AG04450 (cell line): ENCODE data around the gene TRABD2A. TPM values are rescaled to one million over a fixed set of nuclear protein-coding genes. Genes with fewer than 3 reads are reported as not detected.
"Not testable (repeated sequence)": the region's sequence is repeated elsewhere in the genome, so short reads cannot be mapped to it uniquely, and the experiment has no call there.

Experiments
- CTCF ChIA-PET: fragments of 300-600, 350-600 bp; formaldehyde crosslinking; extraction: SDS; loops from one replicate; lab custom pipeline; 2022; ENCODE audit warnings: antibody characterized with exemption, inconsistent platforms; lab: Charles Lee
- POLR2A ChIA-PET: fragments of 350-600 bp; formaldehyde crosslinking; extraction: SDS; loops from one replicate; lab custom pipeline; 2021; ENCODE audit warnings: antibody characterized with exemption, inconsistent platforms; lab: Yijun Ruan, JAX
- DNase-seq: peaks from one replicate; pipeline ENCODE4 v3.0.0-alpha.2; 2011; ENCODE audit warnings: low read depth, low spot score
- H3K27ac ChIP-seq: one replicate; pipeline ENCODE4 v1.5.1; 2012; ENCODE audit warnings: low read depth, low read length, control low read depth
- H3K27me3 ChIP-seq: one replicate; pipeline ENCODE4 v1.6.0; 2012; ENCODE audit warnings: low read length; ENCODE audit not compliant: control insufficient read depth, insufficient read depth
- H3K4me3 ChIP-seq: 2 replicates; pipeline ENCODE4 v1.5.1; 2011; ENCODE audit warnings: mild to moderate bottlenecking, low read depth, low read length, control low read depth
- H3K9me3 ChIP-seq: 2 replicates; pipeline ENCODE4 v1.5.1; 2012; ENCODE audit warnings: low read length; ENCODE audit not compliant: control insufficient read depth, insufficient read depth
- polyA plus RNA-seq: library from polyadenylated mRNA; depleted of rRNA; stranded (reverse); fragments of >200 nt; gene quantifications from 2 replicates; pipeline ENCODE4 v1.2.3, GENCODE V29; 2011
- TF ChIP-seq, protein P1 (sequence below): IDR thresholded peaks from 2 replicates; pipeline ENCODE4 v1.5.1; 2011; ENCODE audit warnings: low read depth, low read length, control low read depth, inconsistent platforms

Gene TRABD2A
- polyA plus RNA-seq, 1 experiment = 30.2 TPM

DNA sequence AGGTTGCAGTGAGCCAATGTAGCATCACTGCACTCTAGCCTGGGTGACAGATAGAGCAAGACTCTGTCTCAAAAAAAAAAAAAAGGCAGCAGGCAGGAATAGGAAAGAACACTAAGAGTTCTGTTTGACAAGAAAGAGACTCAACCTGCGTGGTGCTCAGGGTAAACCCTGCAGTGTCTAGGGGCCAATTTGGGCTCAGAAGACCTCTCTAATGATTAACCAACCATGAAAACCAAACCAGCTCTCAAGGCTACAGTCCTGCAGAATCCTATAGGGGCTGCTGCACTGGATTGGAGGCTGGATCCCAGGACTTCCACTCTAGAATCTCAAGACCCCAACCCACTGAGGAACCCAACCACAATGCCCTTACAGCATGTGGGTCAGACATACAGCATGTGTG lies 2.4 kb downstream of the TRABD2A start:
- Histone ChIP-seq H3K9me3 (no peaks in the 10 kb centered on the region; the same call in 1 of the 2 replicates), H3K27me3 (no peaks in the 10 kb centered on the region), H3K27ac (no peak overlapping the region), H3K4me3 (no peak overlapping the region)
- no peak for DNase-seq
- TF ChIP-seq, protein P1, sequence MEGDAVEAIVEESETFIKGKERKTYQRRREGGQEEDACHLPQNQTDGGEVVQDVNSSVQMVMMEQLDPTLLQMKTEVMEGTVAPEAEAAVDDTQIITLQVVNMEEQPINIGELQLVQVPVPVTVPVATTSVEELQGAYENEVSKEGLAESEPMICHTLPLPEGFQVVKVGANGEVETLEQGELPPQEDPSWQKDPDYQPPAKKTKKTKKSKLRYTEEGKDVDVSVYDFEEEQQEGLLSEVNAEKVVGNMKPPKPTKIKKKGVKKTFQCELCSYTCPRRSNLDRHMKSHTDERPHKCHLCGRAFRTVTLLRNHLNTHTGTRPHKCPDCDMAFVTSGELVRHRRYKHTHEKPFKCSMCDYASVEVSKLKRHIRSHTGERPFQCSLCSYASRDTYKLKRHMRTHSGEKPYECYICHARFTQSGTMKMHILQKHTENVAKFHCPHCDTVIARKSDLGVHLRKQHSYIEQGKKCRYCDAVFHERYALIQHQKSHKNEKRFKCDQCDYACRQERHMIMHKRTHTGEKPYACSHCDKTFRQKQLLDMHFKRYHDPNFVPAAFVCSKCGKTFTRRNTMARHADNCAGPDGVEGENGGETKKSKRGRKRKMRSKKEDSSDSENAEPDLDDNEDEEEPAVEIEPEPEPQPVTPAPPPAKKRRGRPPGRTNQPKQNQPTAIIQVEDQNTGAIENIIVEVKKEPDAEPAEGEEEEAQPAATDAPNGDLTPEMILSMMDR = no peak
- ChIA-PET POLR2A (interaction anchor here (1.1 kb wide), 1 partner anchor 29 kb away, joined by 3 read pairs; no protein-coding TSS in a partner anchor), CTCF (no interaction called here)

DNA sequence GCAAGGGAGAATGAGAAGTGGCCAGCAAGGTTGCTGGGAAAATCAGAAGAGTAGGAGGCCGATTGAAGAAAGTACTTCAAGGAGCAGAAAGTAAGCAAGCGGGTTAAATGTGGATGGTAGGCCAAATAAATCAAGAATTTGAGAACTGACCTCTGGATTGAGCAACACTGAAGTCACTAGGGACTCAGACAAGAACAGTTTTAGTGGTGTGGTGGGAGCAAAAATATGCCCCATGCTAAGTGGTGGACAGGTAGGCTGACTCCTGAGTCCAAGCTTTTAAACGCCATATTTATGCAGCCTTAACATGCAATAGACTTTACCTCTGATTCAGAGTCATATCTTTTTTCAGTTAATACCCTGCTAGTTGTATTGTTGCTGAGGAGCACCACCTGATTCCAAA lies 4.5 kb downstream of the TRABD2A start:
- Histone ChIP-seq H3K9me3 (no peaks in the 10 kb centered on the region; the same call in 1 of the 2 replicates), H3K27ac (no peak overlapping the region), H3K27me3 (no peaks in the 10 kb centered on the region), H3K4me3 (no peak overlapping the region)
- ChIA-PET POLR2A (no interaction called here), CTCF (no interaction called here)
- TF ChIP-seq, protein P1 = no peak
- DNase-seq = no peak

DNA sequence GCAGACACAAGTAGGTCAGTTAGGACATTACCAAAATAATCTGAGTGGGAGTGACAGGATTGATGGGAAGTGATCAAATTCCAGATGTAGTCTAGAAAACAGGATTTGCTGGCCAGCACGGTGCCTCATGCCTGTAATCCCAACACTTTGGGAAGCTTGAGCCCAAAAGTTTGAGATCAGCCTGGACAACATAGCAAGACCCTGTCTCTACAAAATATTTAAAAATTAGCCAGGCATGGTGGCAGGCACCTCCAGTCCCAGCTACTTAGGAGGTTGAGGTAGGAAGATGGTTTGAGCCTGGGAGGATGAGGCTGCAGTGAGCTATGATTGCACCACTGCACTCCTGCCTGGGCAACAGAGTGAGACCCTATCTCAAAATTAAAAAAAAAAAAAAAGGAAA lies 5.3 kb downstream of the TRABD2A start:
- CTCF ChIA-PET, DNase-seq, H3K9me3 ChIP-seq, H3K4me3 ChIP-seq, H3K27ac ChIP-seq, POLR2A ChIA-PET, H3K27me3 ChIP-seq: not testable (repeated sequence)

DNA sequence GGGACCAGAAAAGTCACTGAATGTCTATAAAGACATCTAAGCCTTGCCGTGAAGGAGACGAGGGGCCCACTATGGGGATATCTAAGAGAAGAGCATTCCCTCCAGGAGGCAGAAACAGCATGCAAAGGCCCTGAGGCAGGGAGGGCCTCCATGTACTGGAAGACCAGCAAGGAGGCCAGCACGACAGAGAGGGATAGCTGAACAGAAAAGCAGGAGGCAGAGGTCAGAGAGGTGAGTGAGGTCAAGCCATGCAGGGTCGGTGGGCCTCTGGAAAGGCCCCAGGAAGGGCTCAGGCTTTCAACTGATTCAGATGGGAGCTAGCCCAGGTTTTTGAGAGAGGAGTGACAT lies 5.7 kb downstream of the TRABD2A start:
- CTCF ChIA-PET = no interaction called here
- Histone ChIP-seq H3K4me3 (no peak overlapping the region), H3K27me3 (no peaks in the 10 kb centered on the region), H3K9me3 (no peaks in the 10 kb centered on the region), H3K27ac (no peak overlapping the region)
- DNase-seq = no peak
- POLR2A ChIA-PET = no interaction called here
- TF ChIP-seq, protein P1 = no peak

DNA sequence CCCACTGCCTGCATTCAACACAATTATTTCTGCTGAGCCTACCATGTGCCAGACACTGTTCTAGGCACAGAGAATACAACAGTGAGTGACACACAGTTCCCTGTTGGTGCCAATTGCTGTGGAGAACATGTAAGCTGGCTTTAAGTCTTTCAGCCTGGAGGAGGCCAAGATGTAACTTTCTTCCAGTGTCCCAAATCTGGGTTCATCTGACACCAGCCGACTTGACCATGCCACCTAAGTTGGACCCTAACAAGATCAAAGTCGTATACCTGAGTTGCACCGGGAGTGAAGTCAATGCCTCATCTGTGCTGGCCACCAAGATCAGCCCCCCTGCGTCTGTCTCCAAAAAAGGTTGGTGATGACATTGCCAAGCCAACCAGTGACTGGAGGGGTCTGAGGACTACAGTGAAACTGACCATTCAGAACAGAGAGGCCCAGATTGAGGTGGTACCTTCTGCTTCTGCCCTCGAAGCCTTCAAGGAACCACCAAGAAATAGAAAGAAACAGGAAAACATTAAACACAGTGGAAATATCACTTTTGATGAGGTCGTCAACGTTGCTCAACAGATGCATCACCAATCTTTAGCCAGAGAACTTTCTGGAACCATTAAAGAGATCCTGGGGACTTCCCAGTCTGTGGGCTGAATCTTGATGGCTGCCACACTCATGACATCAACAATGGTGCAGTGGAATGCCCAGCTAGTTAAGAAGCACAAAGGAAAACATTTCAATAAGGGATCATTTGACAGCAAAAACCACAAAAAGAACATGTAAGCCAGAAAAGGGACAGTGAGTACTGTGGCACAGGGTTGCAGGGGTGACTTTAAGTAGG lies 6.3 kb downstream of the TRABD2A start:
- DNase-seq = no peak
- no peaks in the 10 kb centered on the region for H3K27me3 ChIP-seq

More for the DNA sequence above, 6.3 kb downstream of the TRABD2A start:
- TF ChIP-seq, protein P1 = no peak
- H3K27ac ChIP-seq = no peak overlapping the region
- no peak overlapping the region for H3K4me3 ChIP-seq
- H3K9me3 ChIP-seq = no peaks in the 10 kb centered on the region
- POLR2A ChIA-PET = interaction anchor here (0.6 kb wide), 1 partner anchor 33 kb away, joined by 5 read pairs; no protein-coding TSS in a partner anchor
- CTCF ChIA-PET = no interaction called here
